Measurements from ENCODE around the gene GSTCD. TPM values are rescaled to one million over a fixed set of nuclear protein-coding genes. Genes with fewer than 3 reads are reported as not detected.

Gene GSTCD
- total RNA-seq, 1 experiment from 2014 or later = 8.8 TPM

DNA sequence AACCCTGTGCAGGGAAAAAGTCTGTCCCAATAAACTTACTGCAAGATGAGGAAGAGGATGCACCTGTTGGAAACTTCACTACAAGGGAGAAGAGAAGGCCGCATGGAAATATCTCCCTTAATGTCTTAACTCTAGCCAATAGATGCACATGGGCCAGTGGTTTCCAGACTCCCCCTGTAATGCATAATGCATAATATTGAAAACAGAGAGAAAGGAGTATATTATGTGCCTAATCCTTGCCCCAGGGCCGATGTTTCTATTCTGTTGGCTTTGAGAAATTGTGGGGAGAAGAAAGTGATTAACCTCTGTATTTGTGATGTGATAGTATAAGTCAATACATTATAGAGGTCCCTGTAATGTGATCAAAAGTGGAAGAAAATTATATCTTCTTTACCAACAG is 37.3 kb upstream of the GSTCD start:
- TF ChIP-seq, protein P1, sequence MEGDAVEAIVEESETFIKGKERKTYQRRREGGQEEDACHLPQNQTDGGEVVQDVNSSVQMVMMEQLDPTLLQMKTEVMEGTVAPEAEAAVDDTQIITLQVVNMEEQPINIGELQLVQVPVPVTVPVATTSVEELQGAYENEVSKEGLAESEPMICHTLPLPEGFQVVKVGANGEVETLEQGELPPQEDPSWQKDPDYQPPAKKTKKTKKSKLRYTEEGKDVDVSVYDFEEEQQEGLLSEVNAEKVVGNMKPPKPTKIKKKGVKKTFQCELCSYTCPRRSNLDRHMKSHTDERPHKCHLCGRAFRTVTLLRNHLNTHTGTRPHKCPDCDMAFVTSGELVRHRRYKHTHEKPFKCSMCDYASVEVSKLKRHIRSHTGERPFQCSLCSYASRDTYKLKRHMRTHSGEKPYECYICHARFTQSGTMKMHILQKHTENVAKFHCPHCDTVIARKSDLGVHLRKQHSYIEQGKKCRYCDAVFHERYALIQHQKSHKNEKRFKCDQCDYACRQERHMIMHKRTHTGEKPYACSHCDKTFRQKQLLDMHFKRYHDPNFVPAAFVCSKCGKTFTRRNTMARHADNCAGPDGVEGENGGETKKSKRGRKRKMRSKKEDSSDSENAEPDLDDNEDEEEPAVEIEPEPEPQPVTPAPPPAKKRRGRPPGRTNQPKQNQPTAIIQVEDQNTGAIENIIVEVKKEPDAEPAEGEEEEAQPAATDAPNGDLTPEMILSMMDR (IDR thresholded peaks at IDR 0.05) = no peak
- no peak for TF ChIP-seq POLR2AphosphoS5 (IDR thresholded peaks at IDR 0.05; ENCODE audit: low read depth, low read length)
- no peak for TF ChIP-seq SIN3A (IDR thresholded peaks at IDR 0.05; ENCODE audit: borderline replicate concordance, insufficient read depth, low read depth, low read length)
- TF ChIP-seq, protein P2, sequence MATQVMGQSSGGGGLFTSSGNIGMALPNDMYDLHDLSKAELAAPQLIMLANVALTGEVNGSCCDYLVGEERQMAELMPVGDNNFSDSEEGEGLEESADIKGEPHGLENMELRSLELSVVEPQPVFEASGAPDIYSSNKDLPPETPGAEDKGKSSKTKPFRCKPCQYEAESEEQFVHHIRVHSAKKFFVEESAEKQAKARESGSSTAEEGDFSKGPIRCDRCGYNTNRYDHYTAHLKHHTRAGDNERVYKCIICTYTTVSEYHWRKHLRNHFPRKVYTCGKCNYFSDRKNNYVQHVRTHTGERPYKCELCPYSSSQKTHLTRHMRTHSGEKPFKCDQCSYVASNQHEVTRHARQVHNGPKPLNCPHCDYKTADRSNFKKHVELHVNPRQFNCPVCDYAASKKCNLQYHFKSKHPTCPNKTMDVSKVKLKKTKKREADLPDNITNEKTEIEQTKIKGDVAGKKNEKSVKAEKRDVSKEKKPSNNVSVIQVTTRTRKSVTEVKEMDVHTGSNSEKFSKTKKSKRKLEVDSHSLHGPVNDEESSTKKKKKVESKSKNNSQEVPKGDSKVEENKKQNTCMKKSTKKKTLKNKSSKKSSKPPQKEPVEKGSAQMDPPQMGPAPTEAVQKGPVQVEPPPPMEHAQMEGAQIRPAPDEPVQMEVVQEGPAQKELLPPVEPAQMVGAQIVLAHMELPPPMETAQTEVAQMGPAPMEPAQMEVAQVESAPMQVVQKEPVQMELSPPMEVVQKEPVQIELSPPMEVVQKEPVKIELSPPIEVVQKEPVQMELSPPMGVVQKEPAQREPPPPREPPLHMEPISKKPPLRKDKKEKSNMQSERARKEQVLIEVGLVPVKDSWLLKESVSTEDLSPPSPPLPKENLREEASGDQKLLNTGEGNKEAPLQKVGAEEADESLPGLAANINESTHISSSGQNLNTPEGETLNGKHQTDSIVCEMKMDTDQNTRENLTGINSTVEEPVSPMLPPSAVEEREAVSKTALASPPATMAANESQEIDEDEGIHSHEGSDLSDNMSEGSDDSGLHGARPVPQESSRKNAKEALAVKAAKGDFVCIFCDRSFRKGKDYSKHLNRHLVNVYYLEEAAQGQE (IDR thresholded peaks at IDR 0.05; ENCODE audit: insufficient read depth in 1 of 2, low read depth in 2 of 2, low read length in 1 of 2) = no peak
- TF ChIP-seq TCF7L2 (IDR thresholded peaks at IDR 0.05; ENCODE audit: low read depth, low read length) = no peak
- ChIA-PET CTCF (no interaction called here), POLR2A (no interaction called here)
- no peak for ATAC-seq
- intact Hi-C loops (cut with micrococcal nuclease; ENCODE audit: unreplicated experiment) (no loop called here), in situ Hi-C loops (cut with HindIII; ENCODE audit: low pct_unique_long_range_greater_than_20kb, low sequenced_read_pairs) (no loop called here)
- Histone ChIP-seq H3K36me3 (ENCODE audit: control insufficient read depth, insufficient read depth, low read length) (no peaks in the 10 kb centered on the region), H3K9me3 (ENCODE audit: control insufficient read depth, insufficient read depth, low read depth, low read length) (no peaks in the 10 kb centered on the region), H3K4me3 (ENCODE audit: low read depth in 2 of 2, low read length in 2 of 2) (no peak overlapping the region), H3K27ac (ENCODE audit: low read length) (no peak overlapping the region), H3K27me3 (ENCODE audit: control insufficient read depth, insufficient read depth, low read length) (no peaks in the 10 kb centered on the region), H3K4me1 (ENCODE audit: control insufficient read depth, insufficient read depth, low read length) (no peaks in the 10 kb centered on the region)
- no peak for DNase-seq (ENCODE audit: low read depth, low spot score)
- BruUV-seq (replicated peaks) = no TSS peak

DNA sequence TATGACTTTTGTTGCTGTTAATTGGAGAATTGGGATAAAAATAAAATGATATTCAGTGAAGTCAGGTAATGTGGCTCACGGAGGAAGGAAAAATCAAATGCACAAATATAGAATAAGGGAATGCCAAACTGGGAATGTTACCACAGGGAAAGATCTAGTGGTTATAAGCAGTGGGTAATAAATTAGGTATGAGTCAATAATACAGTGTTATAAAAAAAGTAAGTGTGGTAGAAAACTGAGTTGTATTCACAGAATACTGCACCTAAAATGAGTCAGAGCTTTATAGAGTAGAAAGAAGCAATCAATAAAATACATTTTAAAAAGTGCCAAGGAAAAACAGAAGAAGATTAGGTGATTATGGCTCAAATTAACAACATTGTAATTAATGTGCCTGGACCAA is 34.6 kb upstream of the GSTCD start:
- DNase-seq (ENCODE audit: low read depth, low spot score) (no peak), ATAC-seq (no peak)
- H3K4me1 ChIP-seq (ENCODE audit: control insufficient read depth, insufficient read depth, low read length) = no peaks in the 10 kb centered on the region
- H3K27me3 ChIP-seq (ENCODE audit: control insufficient read depth, insufficient read depth, low read length) = no peaks in the 10 kb centered on the region
- H3K36me3 ChIP-seq (ENCODE audit: control insufficient read depth, insufficient read depth, low read length) = no peaks in the 10 kb centered on the region
- BruUV-seq (replicated peaks) = no TSS peak
- CTCF ChIA-PET = no interaction called here
- POLR2A ChIA-PET = no interaction called here
- no peaks in the 10 kb centered on the region for H3K9me3 ChIP-seq (ENCODE audit: control insufficient read depth, insufficient read depth, low read depth, low read length)
- no peak overlapping the region for H3K4me3 ChIP-seq (ENCODE audit: low read depth in 2 of 2, low read length in 2 of 2)
- no peak overlapping the region for H3K27ac ChIP-seq (ENCODE audit: low read length)
- intact Hi-C loops (cut with micrococcal nuclease; ENCODE audit: unreplicated experiment) (no loop called here), in situ Hi-C loops (cut with HindIII; ENCODE audit: low pct_unique_long_range_greater_than_20kb, low sequenced_read_pairs) (no loop called here)
- TF ChIP-seq SIN3A (IDR thresholded peaks at IDR 0.05; ENCODE audit: borderline replicate concordance, insufficient read depth, low read depth, low read length) (no peak), TCF7L2 (IDR thresholded peaks at IDR 0.05; ENCODE audit: low read depth, low read length) (no peak)
- TF ChIP-seq, protein P1 (IDR thresholded peaks at IDR 0.05) = no peak
- TF ChIP-seq, protein P2 (IDR thresholded peaks at IDR 0.05; ENCODE audit: insufficient read depth in 1 of 2, low read depth in 2 of 2, low read length in 1 of 2) = no peak

Data from Panc1 (cell line).